CD4-positive, alpha-beta T cell (primary cell): Measurements from ENCODE around the gene DYNLRB1. TPM values are rescaled to one million over a fixed set of nuclear protein-coding genes. Genes with fewer than 3 reads are reported as not detected.

ENCODE experiments used
- ATAC-seq: fragments of 200-7000 bp; cut with Tn5 transposase; one replicate; pipeline ENCODE4 v1.10.0; 2022; ENCODE audit warnings: mild to moderate bottlenecking; ENCODE audit not compliant: poor library complexity
- CTCF ChIA-PET: fragments of 350-600 bp; sonication (Branson Sonifier 250); formaldehyde crosslinking; loops from one replicate; lab custom pipeline; 2021; ENCODE audit warnings: antibody characterized with exemption, inconsistent platforms; lab: Charles Lee
- POLR2A ChIA-PET: fragments of 350-600 bp; sonication (Branson Sonifier 250); formaldehyde crosslinking; loops from one replicate; lab custom pipeline; 2021; ENCODE audit warnings: antibody characterized with exemption, inconsistent platforms; lab: Charles Lee
- DNase-seq, 14 experiments: peaks; one replicate each; pipeline ENCODE4 v3.0.0-alpha.2; 2013 to 2020; ENCODE audit warnings: mixed read lengths in 2 of 14
- H3K27ac ChIP-seq, 2 donors: one replicate each; pipeline versions ENCODE4 v1.5.1 to v1.7.0; 2013; ENCODE audit warnings: low read length in 2 of 2, low read depth in 1 of 2, mild to moderate bottlenecking in 1 of 2
- H3K27me3 ChIP-seq, 2 experiments: 1 replicate in 1 of 2; 2 replicates in 1 of 2; pipeline versions ENCODE4 v1.6.1 to v1.7.0; 2013; ENCODE audit warnings: low read length in 2 of 2, control low read depth in 1 of 2, mild to moderate bottlenecking in 1 of 2, moderate library complexity in 1 of 2; ENCODE audit not compliant: insufficient read depth in 2 of 2, control insufficient read depth in 1 of 2
- H3K36me3 ChIP-seq: one replicate; pipeline ENCODE4 v1.6.1; 2013; ENCODE audit warnings: low read length, control low read depth; ENCODE audit not compliant: insufficient read depth
- H3K4me1 ChIP-seq: one replicate; pipeline ENCODE4 v1.6.1; 2013; ENCODE audit warnings: low read length, control low read depth; ENCODE audit not compliant: insufficient read depth
- H3K4me3 ChIP-seq: one replicate; pipeline ENCODE4 v1.5.1; 2013; ENCODE audit warnings: mild to moderate bottlenecking, low read length, moderate library complexity
- H3K9me3 ChIP-seq, 2 experiments: 1 replicate in 1 of 2; 2 replicates in 1 of 2; pipeline versions ENCODE4 v1.6.1 to v1.7.0; 2013; ENCODE audit warnings: low read length in 2 of 2, mild to moderate bottlenecking in 2 of 2, control low read depth in 1 of 2, moderate library complexity in 1 of 2; ENCODE audit not compliant: control insufficient read depth in 1 of 2, insufficient read depth in 1 of 2
- H3K27ac Mint-ChIP-seq: one replicate; pipeline ENCODE4 v1.8.0; 2020; ENCODE audit warnings: mixed read lengths
- H3K27me3 Mint-ChIP-seq: one replicate; pipeline ENCODE4 v1.8.0; 2021; ENCODE audit warnings: mixed read lengths
- H3K36me3 Mint-ChIP-seq: one replicate; pipeline ENCODE4 v1.8.0; 2021; ENCODE audit warnings: low read depth, mixed read lengths
- H3K4me1 Mint-ChIP-seq: one replicate; pipeline ENCODE4 v1.8.0; 2021; ENCODE audit warnings: low read depth, mixed read lengths
- H3K4me3 Mint-ChIP-seq: one replicate; pipeline ENCODE4 v1.8.0; 2020; ENCODE audit warnings: mild to moderate bottlenecking, mixed read lengths
- H3K9me3 Mint-ChIP-seq: one replicate; pipeline ENCODE4 v1.8.0; 2020; ENCODE audit warnings: mixed read lengths
- CTCF ChIP-seq: fragments of 200-600 bp; IDR thresholded peaks from one replicate; pipeline ENCODE4 v1.8.0; 2022; ENCODE audit warnings: antibody characterized with exemption, mild to moderate bottlenecking
- intact Hi-C, 2 experiments: fragments of 100-400 bp; cut with DNase I in 1 of 2; cut with micrococcal nuclease in 1 of 2; formaldehyde crosslinking; loops; one replicate each; pipeline versions ENCODE4 v1.15.1 to v1.9.0; 2023 to 2025; cut with DNase I, micrococcal nuclease
- total RNA-seq, 174 experiments: library from RNA in 2 of 174; stranded (reverse) in 2 of 174; gene quantifications; one replicate each; pipeline ENCODE4 v1.2.3 and lab custom pipeline; 2021 to 2026

The DYNLRB1 gene
- total RNA-seq, 2 experiments from 2014 or later: 38.3 to 40.3 TPM

GRCh38 chr20:34525709-34526416, 9.6 kb downstream of the DYNLRB1 start:
- no peak for TF ChIP-seq CTCF
- DNase-seq (no peak), ATAC-seq (no peak)
- CTCF ChIA-PET: no interaction called here
- Histone ChIP-seq H3K27ac (no peak overlapping the region), H3K9me3 (no peaks in the 10 kb centered on the region), H3K4me3 (no peak overlapping the region), H3K36me3 (peaks cover 49% of the 10 kb centered on the region), H3K4me1 (peaks cover 23% of the 10 kb centered on the region), H3K27me3 (no peaks in the 10 kb centered on the region)
- Mint-ChIP-seq H3K27me3 (no peaks in the 10 kb centered on the region), H3K36me3 (peaks cover 74% of the 10 kb centered on the region), H3K27ac (no peak overlapping the region), H3K4me3 (no peak overlapping the region), H3K4me1 (peaks cover 40% of the 10 kb centered on the region), H3K9me3 (no peaks in the 10 kb centered on the region)
- POLR2A ChIA-PET: no interaction called here
- intact Hi-C loops: no loop called here

GRCh38 chr20:34526466-34526865, 10.2 kb downstream of the DYNLRB1 start:
- H3K9me3 Mint-ChIP-seq: no peaks in the 10 kb centered on the region
- H3K36me3 Mint-ChIP-seq: peaks cover 80% of the 10 kb centered on the region
- intact Hi-C loops: no loop called here
- no peak for ATAC-seq
- peaks cover 56% of the 10 kb centered on the region for H3K36me3 ChIP-seq
- no peak overlapping the region for H3K27ac ChIP-seq
- peaks cover 24% of the 10 kb centered on the region for H3K4me1 ChIP-seq
- no peaks in the 10 kb centered on the region for H3K27me3 ChIP-seq
- no peaks in the 10 kb centered on the region for H3K27me3 Mint-ChIP-seq
- DNase-seq: no peak
- no peak overlapping the region for H3K27ac Mint-ChIP-seq
- no peak for TF ChIP-seq CTCF
- H3K4me1 Mint-ChIP-seq: peaks cover 36% of the 10 kb centered on the region
- ChIA-PET POLR2A (no interaction called here), CTCF (interaction anchor here (1.1 to 1.2 kb wide), 2 partner anchors 8 to 12 kb away, joined by 3 read pairs; no protein-coding TSS in a partner anchor)
- no peak overlapping the region for H3K4me3 ChIP-seq
- H3K9me3 ChIP-seq: no peaks in the 10 kb centered on the region
- no peak overlapping the region for H3K4me3 Mint-ChIP-seq

- ATAC-seq: no peak
- H3K4me1 Mint-ChIP-seq: peaks cover 30% of the 10 kb centered on the region
- H3K36me3 ChIP-seq: peaks cover 61% of the 10 kb centered on the region
- H3K9me3 ChIP-seq: no peaks in the 10 kb centered on the region
- H3K36me3 Mint-ChIP-seq: peaks cover 82% of the 10 kb centered on the region
- H3K27ac ChIP-seq: no peak overlapping the region
- H3K27ac Mint-ChIP-seq: no peak overlapping the region
- no peak overlapping the region for H3K4me3 Mint-ChIP-seq
- H3K9me3 Mint-ChIP-seq: no peaks in the 10 kb centered on the region
- H3K27me3 Mint-ChIP-seq: no peaks in the 10 kb centered on the region
- ChIA-PET CTCF (interaction anchor here (1.1 to 1.2 kb wide), 2 partner anchors 9 to 11 kb away, joined by 3 read pairs; no protein-coding TSS in a partner anchor), POLR2A (no interaction called here)
- no peak for DNase-seq
- no peaks in the 10 kb centered on the region for H3K27me3 ChIP-seq
- peaks cover 24% of the 10 kb centered on the region for H3K4me1 ChIP-seq
- no peak overlapping the region for H3K4me3 ChIP-seq
- no peak for TF ChIP-seq CTCF
- intact Hi-C loops: no loop called here
Observed at GRCh38 chr20:34527016-34527415, 10.8 kb downstream of the DYNLRB1 start.
